K562 (cell line): Measurements from ENCODE around the gene GMEB2. TPM values are rescaled to one million over a fixed set of nuclear protein-coding genes. Genes with fewer than 3 reads are reported as not detected.

ENCODE experiments used
- ATAC-seq: fragments of 200-7000 bp; cut with Tn5 transposase; 3 replicates; pipeline ENCODE4 v1.9.1; 2020; ENCODE audit warnings: moderate library complexity
- BruUV-seq: library from RNA; stranded (reverse); fragments of 400-500 nt; replicated peaks from 2 replicates; lab custom pipeline; 2021; lab: Mats Ljungman, UMichigan
- CTCF ChIA-PET: fragments of 300-600 bp; formaldehyde crosslinking; extraction: SDS; loops from one replicate; lab custom pipeline; 2021; ENCODE audit warnings: low intra/inter-chr PET ratio; lab: Yijun Ruan, JAX
- POLR2A ChIA-PET: fragments of 300-600, 350-650 bp; sonication (Branson Sonifier 250); formaldehyde crosslinking; extraction: SDS; loops from one replicate; lab custom pipeline; 2021; ENCODE audit warnings: antibody characterized with exemption, inconsistent platforms; lab: Yijun Ruan, JAX
- DNase-seq, 4 experiments: peaks; one replicate each; pipeline versions ENCODE4 v3.0.0 to v3.0.0-alpha.2; 2011 to 2018; ENCODE audit warnings: low spot score in 3 of 4, mixed read lengths in 3 of 4; ENCODE audit errors: extremely low read depth in 1 of 4
- FAIRE-seq: peaks from 2 replicates; lab custom pipeline; 2011; peaks lifted over from hg19 to GRCh38; lab: Jason Lieb, UNC
- H2AFZ ChIP-seq: 2 replicates; pipeline ENCODE4 v1.6.0; 2011; ENCODE audit warnings: low read depth, low read length, control low read depth, inconsistent platforms
- H3K27ac ChIP-seq: fragments of 200-600 bp; 3 replicates; pipeline ENCODE4 v1.8.0; 2011; ENCODE audit warnings: low read depth, mild to moderate bottlenecking, control low read depth, inconsistent platforms, low read length, moderate library complexity, mixed read lengths; ENCODE audit errors: extremely low read depth
- H3K27me3 ChIP-seq, 2 experiments: fragments of 300-600 bp in 1 of 2; 2 replicates in 1 of 2; 3 replicates in 1 of 2; pipeline versions ENCODE4 v1.6.0 to v1.8.0; 2011; ENCODE audit warnings: inconsistent platforms in 2 of 2, low read length in 2 of 2, mild to moderate bottlenecking in 1 of 2, mixed read lengths in 1 of 2, moderate library complexity in 1 of 2; ENCODE audit not compliant: control insufficient read depth in 2 of 2, insufficient read depth in 2 of 2
- H3K36me3 ChIP-seq: fragments of 300-600 bp; 3 replicates; pipeline ENCODE4 v1.8.0; 2011; ENCODE audit warnings: mild to moderate bottlenecking, low read length, inconsistent platforms; ENCODE audit not compliant: control insufficient read depth, insufficient read depth
- H3K4me1 ChIP-seq, 2 experiments: fragments of 200-600 bp in 1 of 2; replicated peaks in 1 of 2; 2 replicates in 1 of 2; 3 replicates in 1 of 2; pipeline versions ENCODE4 v1.5.1 to v1.8.0; 2011; ENCODE audit warnings: inconsistent platforms in 2 of 2, low read length in 2 of 2, mild to moderate bottlenecking in 1 of 2, mixed read lengths in 1 of 2, moderate library complexity in 1 of 2; ENCODE audit not compliant: control insufficient read depth in 2 of 2, insufficient read depth in 2 of 2
- H3K4me2 ChIP-seq: 2 replicates; pipeline ENCODE4 v1.6.1; 2011; ENCODE audit warnings: low read length, control low read depth, inconsistent platforms, mixed read lengths; ENCODE audit not compliant: insufficient read depth
- H3K4me3 ChIP-seq: fragments of 200-600 bp; sonication (generic), shearing (Covaris generic); 2 replicates; pipeline ENCODE4 v1.5.1; 2016; ENCODE audit warnings: control low read depth, inconsistent platforms
- H3K79me2 ChIP-seq: fragments of 200-600 bp; 3 replicates; pipeline ENCODE4 v1.8.0; 2011; ENCODE audit warnings: low read length, inconsistent platforms; ENCODE audit not compliant: control insufficient read depth, insufficient read depth
- H3K9ac ChIP-seq, 2 experiments: 2 replicates each; pipeline versions ENCODE4 v1.6.0 to v1.6.1; 2011; ENCODE audit warnings: low read depth in 2 of 2, low read length in 2 of 2, control low read depth in 1 of 2, inconsistent platforms in 1 of 2, mild to moderate bottlenecking in 1 of 2, mixed read lengths in 1 of 2; ENCODE audit not compliant: insufficient read depth in 1 of 2
- H3K9me1 ChIP-seq: one replicate; pipeline ENCODE4 v1.6.0; 2011; ENCODE audit warnings: inconsistent platforms, mild to moderate bottlenecking, low read length, moderate library complexity; ENCODE audit not compliant: control insufficient read depth, insufficient read depth
- H3K9me3 ChIP-seq: replicated peaks from 2 replicates; pipeline ENCODE4 v1.5.1; 2011; ENCODE audit warnings: low read depth, low read length, inconsistent platforms; ENCODE audit not compliant: control insufficient read depth, insufficient read depth
- H4K20me1 ChIP-seq: replicated peaks from 2 replicates; pipeline ENCODE4 v1.6.1; 2011; ENCODE audit warnings: low read length, inconsistent platforms, mixed read lengths; ENCODE audit not compliant: control insufficient read depth, insufficient read depth
- FOXM1 ChIP-seq, 2 experiments: fragments of 450-650 bp in 1 of 2; sonication (generic) in 1 of 2; formaldehyde crosslinking in 1 of 2; IDR thresholded peaks; 2 replicates each; pipeline versions ENCODE4 v1.6.1 to v1.9.0; 2017 to 2022; ENCODE audit warnings: low read depth in 2 of 2, mild to moderate bottlenecking in 2 of 2, missing genetic modification reagents in 1 of 2, moderate library complexity in 1 of 2
- NR2F6 ChIP-seq: fragments of 450-650 bp; formaldehyde crosslinking; IDR thresholded peaks from 2 replicates; pipeline ENCODE4 v1.4.0; 2020; ENCODE audit warnings: mild to moderate bottlenecking
- POLR2G ChIP-seq: fragments of 200-400 bp; formaldehyde crosslinking; IDR thresholded peaks from 2 replicates; pipeline ENCODE4 v1.6.1; 2017; ENCODE audit warnings: low read depth, mild to moderate bottlenecking, antibody characterized with exemption, low read length, moderate library complexity
- WGBS: fragments of 100-300 bp; shearing (Covaris generic); methylation state at CpG from one replicate; pipeline ENCODE4 v1.1.6; 2016; ENCODE audit warnings: low coverage, mixed read lengths; ENCODE audit not compliant: insufficient coverage; ENCODE audit errors: missing lambda C conversion rate; 5-methylcytosine and 5-hydroxymethylcytosine counted together
- in situ Hi-C: fragments of 300-500 bp; cut with MboI; formaldehyde crosslinking; loops from 4 replicates; pipeline ENCODE4 v1.15.0; 2018; ENCODE audit warnings: inconsistent platforms, mixed read lengths
- intact Hi-C: fragments of 100-400 bp; cut with micrococcal nuclease; formaldehyde crosslinking; loops from 2 replicates; pipeline ENCODE4 v1.14.2; 2022
- polyA plus RNA-seq, 8 experiments: library from polyadenylated mRNA; depleted of rRNA in 4 of 8; stranded (reverse) in 5 of 8; unstranded in 3 of 8; fragments of >200 nt; fragmentation: Nextera tagmentation in 2 of 8; fragmentation: Illumina TruSeq in 1 of 8; extraction: Ambion mirVana in 2 of 8; extraction: Trizol in 1 of 8; gene quantifications; 2 replicates each; pipeline versions ENCODE4 v1.2.1 to v1.2.3, GENCODE V29; 2011 to 2014; ENCODE audit warnings: inconsistent platforms in 1 of 8, missing spikeins in 1 of 8
- total RNA-seq, 7 experiments: library from RNA; depleted of rRNA in 6 of 7; stranded (reverse); fragments of >200 nt in 6 of 7; fragmentation: Illumina TruSeq in 2 of 7; extraction: Trizol in 2 of 7; gene quantifications; 2 replicates each; pipeline versions ENCODE4 v1.2.1 to v1.2.3, GENCODE V29; 2011 to 2021; ENCODE audit warnings: low replicate concordance in 1 of 7

The GMEB2 gene
- total and polyA plus RNA-seq, 9 of the 15 experiments (the other 6 are each of a cell fraction or from before 2014, with no cell fraction given): 0.03 to 13.9 (median 6.3) TPM

GRCh38 chr20:63586797-63587196, 40.1 kb downstream of the GMEB2 start:
- Histone ChIP-seq H3K4me1 (peaks cover 0 to 28% of the 10 kb centered on the region in 2 experiments; a peak in 3 of 5 replicates), H3K4me2 (no peak overlapping the region), H3K27ac (no peak overlapping the region), H4K20me1 (no peaks in the 10 kb centered on the region), H3K27me3 (peaks cover 0 to 14% of the 10 kb centered on the region in 2 experiments; a peak in 2 of 5 replicates), H3K9ac (no peak overlapping the region), H2AFZ (no peak overlapping the region), H3K4me3 (no peak overlapping the region), H3K9me1 (no peaks in the 10 kb centered on the region), H3K9me3 (no peaks in the 10 kb centered on the region), H3K36me3 (peaks cover 22% of the 10 kb centered on the region; the same call in 1 of the 3 replicates), H3K79me2 (no peaks in the 10 kb centered on the region)
- 72% methylated on average over 12 of the region's 17 CpGs for WGBS
- in situ Hi-C loops: no loop called here
- BruUV-seq: no TSS peak
- no peak for FAIRE-seq
- POLR2A ChIA-PET: no interaction called here
- intact Hi-C loops: no loop called here
- CTCF ChIA-PET: no interaction called here
- DNase-seq: no peak
- no peak for TF ChIP-seq FOXM1 (IDR thresholded peaks at IDR 0.05; ENCODE audit: low read depth)
- TF ChIP-seq FOXM1 (CRISPR knock-in tag; IDR thresholded peaks at IDR 0.05; ENCODE audit: low read depth): no peak
- no peak for TF ChIP-seq NR2F6 (CRISPR knock-in tag)
- TF ChIP-seq POLR2G: peak; percentile 50
- no peak for ATAC-seq
